Calu3 (cell line): ENCODE results near the gene DGLUCY. TPM values are rescaled to one million over a fixed set of nuclear protein-coding genes. Genes with fewer than 3 reads are reported as not detected.

Source experiments
- BruUV-seq: library from RNA; stranded (reverse); fragments of 400-500 nt; replicated peaks from 2 replicates; lab custom pipeline; 2021; lab: Mats Ljungman, UMichigan
- CTCF ChIA-PET: fragments of 300-600 bp; sonication (Branson Sonifier 250); formaldehyde crosslinking; loops from one replicate; lab custom pipeline; 2022; ENCODE audit warnings: antibody characterized with exemption; lab: Charles Lee
- DNase-seq: peaks from one replicate; pipeline ENCODE4 v3.0.0; 2022
- H3K27ac Mint-ChIP-seq: one replicate; pipeline ENCODE4 v1.8.0; 2022; ENCODE audit warnings: mixed read lengths; ENCODE audit not compliant: unreplicated experiment
- H3K27me3 Mint-ChIP-seq: one replicate; pipeline ENCODE4 v1.8.0; 2022; ENCODE audit warnings: mixed read lengths; ENCODE audit not compliant: unreplicated experiment
- H3K36me3 Mint-ChIP-seq: one replicate; pipeline ENCODE4 v1.8.0; 2022; ENCODE audit warnings: mild to moderate bottlenecking, moderate library complexity, mixed read lengths; ENCODE audit not compliant: insufficient read depth, unreplicated experiment
- H3K4me1 Mint-ChIP-seq: one replicate; pipeline ENCODE4 v1.8.0; 2022; ENCODE audit warnings: mild to moderate bottlenecking, low read depth, mixed read lengths; ENCODE audit not compliant: unreplicated experiment
- H3K4me3 Mint-ChIP-seq: one replicate; pipeline ENCODE4 v1.8.0; 2022; ENCODE audit warnings: mild to moderate bottlenecking, low read depth, moderate library complexity, mixed read lengths; ENCODE audit not compliant: unreplicated experiment
- H3K9me3 Mint-ChIP-seq: one replicate; pipeline ENCODE4 v1.8.0; 2022; ENCODE audit warnings: low read depth, mixed read lengths; ENCODE audit not compliant: unreplicated experiment
- intact Hi-C: fragments of 100-400 bp; cut with micrococcal nuclease; formaldehyde crosslinking; loops from one replicate; pipeline ENCODE4 v1.10.0; 2022; ENCODE audit not compliant: unreplicated experiment
- total RNA-seq: library from RNA; stranded (reverse); gene quantifications from 2 replicates; pipeline ENCODE4 v1.2.3, GENCODE V29; 2022
- TF ChIP-seq, protein P1 (sequence below): fragments of 200-600 bp; IDR thresholded peaks from one replicate; pipeline ENCODE4 v1.8.0; 2022; ENCODE audit warnings: antibody characterized with exemption; ENCODE audit not compliant: unreplicated experiment

DGLUCY gene
- total RNA-seq, 1 experiment from 2014 or later = 69.3 TPM

DNA sequence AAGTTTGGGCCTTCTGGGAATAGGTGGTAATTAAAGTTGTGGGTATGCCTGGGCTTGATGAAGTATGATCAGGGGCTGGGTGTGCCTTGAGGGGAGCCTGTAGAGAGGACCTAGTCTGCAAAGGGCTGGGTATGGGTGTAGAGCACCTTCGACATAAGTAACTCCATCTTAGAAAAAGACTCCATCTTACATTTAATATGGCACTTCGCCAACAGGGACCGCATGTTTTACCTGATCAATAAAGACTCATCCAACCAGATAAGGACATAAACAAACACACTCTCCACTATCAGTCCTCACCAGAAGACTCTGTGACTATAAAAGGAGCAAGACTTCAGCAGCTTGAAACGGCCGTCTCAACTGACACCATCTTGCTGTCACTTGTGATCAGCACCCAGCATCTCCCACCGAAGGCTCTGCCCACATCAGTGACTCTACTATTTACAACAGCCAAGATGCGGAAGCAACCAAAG lies 154.1 kb downstream of the DGLUCY start:
- H3K4me1 Mint-ChIP-seq = peaks cover 10% of the 10 kb centered on the region
- BruUV-seq = no TSS peak
- H3K36me3 Mint-ChIP-seq = no peaks in the 10 kb centered on the region
- peaks cover 29% of the 10 kb centered on the region for H3K27me3 Mint-ChIP-seq
- TF ChIP-seq, protein P1, sequence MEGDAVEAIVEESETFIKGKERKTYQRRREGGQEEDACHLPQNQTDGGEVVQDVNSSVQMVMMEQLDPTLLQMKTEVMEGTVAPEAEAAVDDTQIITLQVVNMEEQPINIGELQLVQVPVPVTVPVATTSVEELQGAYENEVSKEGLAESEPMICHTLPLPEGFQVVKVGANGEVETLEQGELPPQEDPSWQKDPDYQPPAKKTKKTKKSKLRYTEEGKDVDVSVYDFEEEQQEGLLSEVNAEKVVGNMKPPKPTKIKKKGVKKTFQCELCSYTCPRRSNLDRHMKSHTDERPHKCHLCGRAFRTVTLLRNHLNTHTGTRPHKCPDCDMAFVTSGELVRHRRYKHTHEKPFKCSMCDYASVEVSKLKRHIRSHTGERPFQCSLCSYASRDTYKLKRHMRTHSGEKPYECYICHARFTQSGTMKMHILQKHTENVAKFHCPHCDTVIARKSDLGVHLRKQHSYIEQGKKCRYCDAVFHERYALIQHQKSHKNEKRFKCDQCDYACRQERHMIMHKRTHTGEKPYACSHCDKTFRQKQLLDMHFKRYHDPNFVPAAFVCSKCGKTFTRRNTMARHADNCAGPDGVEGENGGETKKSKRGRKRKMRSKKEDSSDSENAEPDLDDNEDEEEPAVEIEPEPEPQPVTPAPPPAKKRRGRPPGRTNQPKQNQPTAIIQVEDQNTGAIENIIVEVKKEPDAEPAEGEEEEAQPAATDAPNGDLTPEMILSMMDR = no peak
- intact Hi-C loops = no loop called here
- no peak overlapping the region for H3K4me3 Mint-ChIP-seq
- DNase-seq = no peak
- no peak overlapping the region for H3K27ac Mint-ChIP-seq
- CTCF ChIA-PET = no interaction called here
- no peaks in the 10 kb centered on the region for H3K9me3 Mint-ChIP-seq

DNA sequence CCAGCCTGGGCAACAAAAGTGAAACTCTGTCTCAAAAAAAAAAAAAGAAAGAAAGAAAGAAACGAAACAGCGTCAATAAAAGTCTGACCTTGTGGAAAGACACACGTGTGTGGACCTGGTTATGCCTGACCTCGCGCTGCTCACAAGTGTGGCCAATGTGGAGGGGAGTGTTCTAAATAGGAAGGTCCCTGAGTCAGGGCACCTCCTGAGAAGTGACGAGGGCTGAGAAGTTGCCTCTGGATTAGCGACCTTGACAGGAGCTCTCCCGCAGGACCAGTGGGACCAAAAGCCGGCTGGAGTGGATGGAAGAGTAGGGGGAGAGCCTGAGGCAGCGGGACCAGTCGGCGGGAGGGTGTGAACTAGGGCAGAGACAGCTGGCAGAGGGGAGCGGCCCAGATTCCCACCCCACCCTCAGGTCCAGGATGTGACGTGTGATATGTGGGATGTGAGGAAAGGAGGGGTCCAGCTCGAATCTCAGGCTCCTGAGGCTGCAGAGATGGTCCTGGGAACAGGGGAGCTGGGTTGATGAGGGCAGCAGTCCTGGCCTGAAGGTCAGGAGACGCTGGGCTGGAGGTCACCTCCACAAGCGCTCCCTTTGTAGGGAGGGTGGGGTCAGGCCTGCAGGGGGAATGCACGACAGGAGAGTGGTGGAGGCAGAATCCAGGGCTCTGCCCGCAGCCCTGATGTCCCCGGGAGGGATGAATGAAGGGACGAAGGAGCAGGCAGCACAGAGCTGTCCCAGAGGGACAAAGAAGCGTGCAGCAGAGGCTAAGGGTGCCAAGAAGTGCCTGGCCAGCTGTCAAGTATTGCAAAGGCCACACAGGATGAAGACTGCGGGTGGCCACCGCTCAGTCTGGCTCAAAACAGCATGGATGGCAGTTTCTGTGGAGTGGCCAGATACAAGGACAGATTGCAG lies 155.5 kb downstream of the DGLUCY start:
- peaks cover 16% of the 10 kb centered on the region for H3K27me3 Mint-ChIP-seq
- H3K4me3 Mint-ChIP-seq = no peak overlapping the region
- no peaks in the 10 kb centered on the region for H3K4me1 Mint-ChIP-seq
- intact Hi-C loops = no loop called here
- BruUV-seq = no TSS peak
- TF ChIP-seq, protein P1 = no peak
- no peaks in the 10 kb centered on the region for H3K9me3 Mint-ChIP-seq
- H3K36me3 Mint-ChIP-seq = no peaks in the 10 kb centered on the region
- no peak for DNase-seq
- H3K27ac Mint-ChIP-seq = no peak overlapping the region
- CTCF ChIA-PET = no interaction called here

DNA sequence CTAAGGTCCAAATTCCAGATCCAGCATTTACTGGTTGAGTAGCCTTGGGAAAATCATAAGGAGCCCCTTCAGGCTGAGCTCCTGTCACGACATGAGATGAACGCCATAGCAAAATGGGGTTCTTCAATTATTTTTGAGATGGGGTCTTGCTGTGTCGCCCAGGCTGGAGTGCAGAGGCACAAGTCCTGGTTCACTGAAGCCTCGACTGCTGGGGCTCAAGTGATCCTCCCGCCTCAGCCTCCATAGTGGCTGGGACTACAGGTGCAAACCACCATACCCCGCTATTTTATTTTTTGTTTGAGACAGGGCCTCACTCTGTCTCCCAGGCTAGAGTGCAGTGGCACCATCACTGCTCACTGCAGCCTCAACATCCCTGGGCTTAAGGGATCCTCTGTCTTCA lies 156.3 kb downstream of the DGLUCY start:
- DNase-seq = no peak
- intact Hi-C loops = no loop called here

DNA sequence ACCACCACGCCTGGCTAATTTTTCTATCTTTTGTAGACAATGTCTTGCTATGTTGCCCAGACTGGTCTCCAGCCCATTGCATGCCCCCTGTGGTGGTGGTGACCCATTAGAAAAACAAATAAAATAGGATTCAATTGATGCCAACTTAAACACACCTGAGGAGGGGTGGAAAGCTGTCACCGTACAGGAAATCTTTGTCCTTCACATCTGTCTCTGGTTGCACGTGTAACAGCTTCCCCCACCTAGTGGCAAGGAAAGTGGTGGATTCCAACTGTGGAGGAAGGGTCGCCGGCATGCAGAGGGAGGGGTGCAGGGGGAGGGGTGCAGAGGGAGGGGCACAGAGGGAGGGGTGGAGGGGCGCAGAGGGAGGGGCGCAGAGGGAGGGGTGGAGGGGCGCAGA lies 156.7 kb downstream of the DGLUCY start:
- Mint-ChIP-seq H3K9me3 (no peaks in the 10 kb centered on the region), H3K27me3 (peaks cover 5% of the 10 kb centered on the region), H3K4me3 (no peak overlapping the region), H3K36me3 (no peaks in the 10 kb centered on the region), H3K4me1 (no peaks in the 10 kb centered on the region), H3K27ac (no peak overlapping the region)
- DNase-seq = no peak
- no TSS peak for BruUV-seq
- CTCF ChIA-PET = interaction anchor here (0.6 kb wide), 1 partner anchor 20 kb away, joined by 3 read pairs; no protein-coding TSS in a partner anchor
- intact Hi-C loops = no loop called here
- TF ChIP-seq, protein P1 = no peak

More for the DNA sequence above, 156.3 kb downstream of the DGLUCY start:
- no peak overlapping the region for H3K27ac Mint-ChIP-seq
- H3K27me3 Mint-ChIP-seq = peaks cover 9% of the 10 kb centered on the region
- CTCF ChIA-PET = interaction anchor here (0.6 kb wide), 1 partner anchor 20 kb away, joined by 3 read pairs; no protein-coding TSS in a partner anchor
- BruUV-seq = no TSS peak
- no peaks in the 10 kb centered on the region for H3K4me1 Mint-ChIP-seq
- H3K36me3 Mint-ChIP-seq = no peaks in the 10 kb centered on the region
- no peak overlapping the region for H3K4me3 Mint-ChIP-seq
- no peaks in the 10 kb centered on the region for H3K9me3 Mint-ChIP-seq
- TF ChIP-seq, protein P1 = no peak
